GM18861 (cell line): Measurements from ENCODE around the gene ORM1.
"Not testable (repeated sequence)": the region's sequence is repeated elsewhere in the genome, so short reads cannot be mapped to it uniquely, and the experiment has no call there.

Source experiments
- ATAC-seq: cut with Tn5 transposase; IDR thresholded peaks from one replicate; pipeline ENCODE4 v1.9.1; 2021; ENCODE audit not compliant: unreplicated experiment

Gene ORM1

DNA sequence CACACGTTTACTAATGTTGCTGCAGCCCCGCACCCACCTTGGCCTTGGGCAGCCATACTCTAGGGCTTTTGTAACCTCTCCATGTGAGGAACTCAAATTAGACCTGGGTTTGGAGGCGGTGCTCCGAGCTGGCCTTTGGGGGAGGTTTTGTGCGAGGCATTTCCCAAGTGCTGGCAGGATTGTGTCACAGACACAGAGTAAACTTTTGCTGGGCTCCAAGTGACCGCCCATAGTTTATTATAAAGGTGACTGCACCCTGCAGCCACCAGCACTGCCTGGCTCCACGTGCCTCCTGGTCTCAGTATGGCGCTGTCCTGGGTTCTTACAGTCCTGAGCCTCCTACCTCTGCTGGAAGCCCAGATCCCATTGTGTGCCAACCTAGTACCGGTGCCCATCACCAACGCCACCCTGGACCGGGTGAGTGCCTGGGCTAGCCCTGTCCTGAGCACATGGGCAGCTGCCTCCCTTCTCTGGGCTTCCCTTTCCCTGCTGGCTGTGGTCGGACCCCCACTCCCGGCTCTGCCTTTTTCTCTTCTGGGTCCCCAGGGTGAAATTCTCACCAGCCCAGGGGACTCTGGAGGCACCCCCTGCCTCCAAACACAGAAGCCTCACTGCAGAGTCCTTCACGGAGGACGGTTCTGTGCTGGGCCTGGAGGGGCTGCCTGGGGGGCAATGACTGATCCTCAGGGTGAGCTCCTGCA is at the start of gene ORM1:
TSS of gene ORM1 (plus strand) at position 268 of the 701 bp plus-strand sequence. CDS start at position 304, 36 bp downstream.
- not testable (repeated sequence) for ATAC-seq

DNA sequence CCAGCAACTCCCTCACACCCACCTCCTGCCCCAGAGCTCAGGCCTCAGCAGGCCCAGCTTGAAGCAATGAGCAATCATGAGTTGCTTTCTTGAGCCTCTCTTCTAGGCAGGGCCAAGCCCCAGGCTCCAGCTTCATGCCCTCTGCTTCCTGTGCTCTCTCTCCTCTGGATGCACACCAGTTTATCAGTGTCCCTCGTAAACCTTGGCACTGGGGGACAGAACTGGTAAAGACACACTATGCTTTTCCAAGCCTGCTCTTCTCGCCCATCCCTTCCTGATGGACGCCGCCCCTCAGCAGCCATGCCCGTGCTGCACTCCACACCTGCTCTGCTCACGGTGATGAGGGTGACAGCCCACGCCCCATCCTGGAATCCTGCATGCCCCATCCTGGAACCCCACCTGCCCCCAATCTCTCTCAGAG is 49.4 kb upstream of the ORM1 start:
- no peak for ATAC-seq

DNA sequence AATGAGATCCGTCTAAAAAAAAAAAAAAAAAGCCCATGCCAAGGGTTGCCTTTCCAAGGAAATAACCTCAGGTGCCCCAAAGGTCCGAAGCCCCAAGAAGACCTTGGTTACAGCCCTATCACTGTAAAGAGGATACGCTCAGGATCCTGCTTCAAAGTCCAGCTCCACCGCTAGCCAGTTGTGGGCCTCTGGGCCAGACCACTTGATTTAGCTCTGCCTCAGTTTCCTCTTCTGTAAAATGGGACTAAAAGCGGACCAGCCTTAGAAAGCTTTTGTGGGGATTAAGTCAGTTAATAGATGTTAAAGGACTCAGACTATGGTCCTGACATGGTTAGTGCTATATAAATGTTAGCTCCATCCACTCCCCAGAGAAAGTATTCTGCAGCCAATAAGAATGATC is 48.7 kb upstream of the ORM1 start:
- ATAC-seq, result no peak

DNA sequence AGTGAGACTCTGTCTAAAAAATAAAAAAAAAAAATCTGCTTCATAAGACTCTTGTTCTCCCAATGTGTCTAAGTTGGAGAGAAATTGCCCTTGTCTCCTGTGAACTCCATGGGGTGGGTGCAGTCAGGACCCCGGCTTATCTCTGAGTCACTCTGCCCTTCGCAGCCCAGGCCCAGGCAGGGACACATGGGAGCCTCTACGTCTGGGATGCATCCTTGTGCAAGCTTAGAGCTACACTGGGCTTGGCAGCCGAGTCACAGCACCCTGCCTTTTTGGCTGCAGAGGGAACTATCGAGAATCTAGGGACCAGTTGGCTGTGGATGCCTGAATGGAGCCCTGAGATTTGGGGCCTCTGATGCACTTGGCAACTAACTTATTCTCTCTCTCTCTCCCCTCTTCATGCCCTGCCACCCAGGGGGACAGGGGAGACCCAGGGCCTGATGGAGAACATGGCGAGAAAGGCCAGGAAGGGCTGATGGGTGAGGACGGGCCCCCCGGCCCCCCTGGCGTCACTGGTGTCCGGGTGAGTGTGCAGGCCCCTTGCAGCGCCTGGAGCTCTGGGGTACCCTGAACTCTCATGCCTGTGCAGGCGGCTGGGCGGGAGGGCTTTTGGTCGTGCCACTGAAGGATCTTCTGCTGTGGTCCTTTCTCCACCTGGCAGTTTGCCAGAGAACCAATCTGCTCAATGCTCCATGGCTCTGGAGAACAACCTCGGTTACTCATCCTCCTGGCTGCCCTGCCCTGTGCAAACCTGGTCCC is 47.5 kb upstream of the ORM1 start:
- no peak for ATAC-seq

DNA sequence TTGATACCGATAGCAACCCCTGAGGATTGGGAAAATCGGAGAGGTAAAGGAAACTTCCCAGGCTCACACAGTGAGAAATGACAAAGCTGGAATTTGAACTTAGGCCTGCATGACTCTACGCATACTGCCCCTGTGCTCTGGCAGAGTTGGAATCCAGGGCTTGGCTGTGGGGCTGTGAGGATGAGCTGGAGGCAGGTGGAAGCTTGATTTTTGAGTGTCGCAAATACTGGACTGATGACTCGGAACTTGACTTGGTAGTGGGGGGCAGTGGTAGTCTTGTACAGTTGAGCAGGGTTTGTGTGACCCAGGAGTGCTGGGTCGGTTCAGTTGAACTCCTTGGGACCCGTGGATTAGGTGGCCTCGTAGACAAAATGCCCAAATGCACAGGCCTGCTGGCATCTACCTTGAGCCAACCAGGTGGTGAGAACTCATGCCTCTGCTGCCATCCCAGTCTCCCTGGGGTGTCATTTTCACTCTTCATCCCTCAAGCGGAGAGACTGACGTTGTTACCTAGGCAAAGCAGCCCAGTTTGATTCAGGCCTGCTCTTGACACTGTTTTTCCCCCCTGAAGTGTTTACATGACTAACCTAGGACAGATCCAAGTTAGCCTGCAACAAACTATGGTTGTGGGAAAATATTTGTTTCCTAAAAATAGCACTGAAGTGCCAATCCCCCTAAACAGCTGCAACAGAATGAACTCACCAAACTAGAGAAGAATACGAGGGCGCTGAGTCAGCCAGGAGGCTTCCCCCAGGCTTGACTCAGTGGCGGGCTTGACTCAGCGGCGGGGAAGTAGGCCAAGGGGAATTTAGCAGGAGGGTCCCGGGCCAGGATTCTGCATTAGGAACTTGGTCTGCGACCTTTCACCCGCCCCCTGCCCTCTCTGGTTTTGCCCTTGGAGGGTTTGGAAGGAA is 45.7 kb upstream of the ORM1 start:
- ATAC-seq, result no peak

DNA sequence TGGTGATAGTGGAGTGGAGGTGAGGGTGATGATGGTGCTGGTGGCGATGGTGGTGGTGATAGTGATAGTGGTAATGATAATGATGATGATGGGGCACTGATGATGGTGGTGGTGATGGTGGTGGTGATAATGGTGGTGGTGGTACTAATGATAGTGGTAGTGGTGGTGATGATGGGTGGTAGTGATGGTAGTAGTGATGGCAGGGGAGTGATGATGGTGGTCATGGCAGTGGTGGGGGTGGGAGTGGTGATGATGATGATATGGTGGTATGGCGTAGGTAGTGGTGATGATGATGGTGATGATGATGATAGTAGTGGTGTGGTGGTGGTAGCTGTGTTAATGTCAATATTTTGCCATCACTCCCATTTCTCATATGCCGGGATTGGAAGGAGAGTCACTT is 44.5 kb upstream of the ORM1 start:
- ATAC-seq, result no peak

DNA sequence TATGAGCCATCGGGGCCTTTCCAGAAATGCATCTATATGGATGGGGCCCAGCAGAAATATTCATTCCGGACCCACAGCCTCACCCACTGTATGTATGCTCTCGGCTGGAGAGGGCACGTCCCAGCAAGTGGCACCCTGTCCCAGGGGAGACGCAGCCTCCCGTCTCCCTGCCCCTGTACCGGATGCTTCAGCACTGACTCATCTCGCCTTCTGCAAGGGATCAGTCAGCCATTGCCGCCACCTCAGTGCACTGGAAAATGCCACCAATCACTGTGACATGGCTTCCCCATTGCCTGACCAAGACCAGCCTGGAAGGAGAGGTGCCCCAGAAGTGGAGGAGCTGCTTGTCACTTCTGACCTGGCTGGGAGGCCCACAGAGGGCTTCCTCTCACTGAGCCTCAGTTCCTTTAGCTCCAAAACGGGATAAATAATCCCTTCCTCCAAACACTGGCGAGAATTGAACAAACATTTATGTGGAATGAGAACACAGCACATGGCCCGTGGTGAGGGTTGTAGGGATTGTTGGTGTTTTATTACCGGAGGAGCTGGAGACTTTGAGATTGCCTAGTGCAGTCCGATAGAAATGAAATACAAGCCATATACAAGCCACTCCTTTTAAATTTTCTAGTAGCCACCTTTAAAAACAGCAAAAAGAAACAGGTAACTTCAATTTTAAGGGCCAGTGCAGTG is 43.9 kb upstream of the ORM1 start:
- no peak for ATAC-seq

DNA sequence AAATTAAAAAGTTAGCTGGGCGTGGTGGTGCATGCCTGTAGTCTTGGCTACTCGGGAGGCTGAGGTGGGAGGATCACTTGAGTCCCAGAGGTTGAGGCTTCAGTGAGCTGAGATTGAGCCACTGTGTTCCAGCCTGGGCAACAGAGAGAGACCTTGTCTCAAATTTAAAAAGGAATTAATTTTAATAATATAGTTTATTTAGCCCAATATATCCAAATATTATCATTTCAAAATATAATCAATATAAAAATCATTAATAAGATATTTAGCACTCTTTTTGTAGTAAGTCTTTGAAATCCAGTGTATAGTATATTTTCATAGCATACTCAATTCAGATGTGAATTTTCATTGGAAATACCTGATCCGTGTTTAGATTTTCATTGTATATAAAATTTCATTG is 43.2 kb upstream of the ORM1 start:
- ATAC-seq, result no peak

DNA sequence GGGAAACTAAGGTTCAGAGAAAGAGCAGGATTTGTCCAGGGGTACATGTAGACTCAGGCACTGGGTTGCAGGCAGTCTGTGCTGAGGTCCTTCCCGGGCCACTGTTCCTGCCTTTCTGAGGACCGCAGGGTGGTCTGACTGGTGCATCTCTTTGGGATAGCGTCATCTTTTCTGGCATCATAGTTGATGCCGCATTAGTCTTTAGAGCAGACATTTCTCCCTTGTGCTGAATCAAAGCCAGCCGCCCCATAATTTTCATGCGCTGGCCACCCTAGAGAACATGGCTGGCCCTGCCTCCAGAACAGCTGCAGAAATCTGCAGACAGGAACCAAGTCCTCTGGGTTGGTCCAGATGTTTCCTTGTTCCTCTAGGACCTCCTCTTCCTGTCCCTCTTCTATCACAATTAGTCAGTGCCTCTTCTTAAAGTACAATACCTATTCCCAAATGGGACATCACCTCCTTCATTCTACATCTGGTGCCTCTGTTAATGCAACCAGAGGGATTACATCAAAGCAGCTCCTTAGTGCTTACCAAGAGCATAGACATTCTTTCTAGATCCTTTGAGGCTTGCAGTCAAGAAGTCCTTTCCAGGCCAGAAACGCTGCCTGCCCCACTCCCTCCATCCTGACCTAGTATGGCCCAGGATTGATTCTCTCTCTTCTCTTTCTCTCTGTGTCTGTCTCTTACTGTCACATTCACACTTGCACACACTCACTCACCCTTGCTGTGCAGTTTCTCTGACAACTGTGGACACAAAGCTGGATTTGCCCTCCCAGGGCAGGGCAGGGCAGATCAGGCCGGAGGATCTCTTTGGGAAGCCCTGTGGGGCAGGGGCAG is 42.0 kb upstream of the ORM1 start:
- no peak for ATAC-seq

DNA sequence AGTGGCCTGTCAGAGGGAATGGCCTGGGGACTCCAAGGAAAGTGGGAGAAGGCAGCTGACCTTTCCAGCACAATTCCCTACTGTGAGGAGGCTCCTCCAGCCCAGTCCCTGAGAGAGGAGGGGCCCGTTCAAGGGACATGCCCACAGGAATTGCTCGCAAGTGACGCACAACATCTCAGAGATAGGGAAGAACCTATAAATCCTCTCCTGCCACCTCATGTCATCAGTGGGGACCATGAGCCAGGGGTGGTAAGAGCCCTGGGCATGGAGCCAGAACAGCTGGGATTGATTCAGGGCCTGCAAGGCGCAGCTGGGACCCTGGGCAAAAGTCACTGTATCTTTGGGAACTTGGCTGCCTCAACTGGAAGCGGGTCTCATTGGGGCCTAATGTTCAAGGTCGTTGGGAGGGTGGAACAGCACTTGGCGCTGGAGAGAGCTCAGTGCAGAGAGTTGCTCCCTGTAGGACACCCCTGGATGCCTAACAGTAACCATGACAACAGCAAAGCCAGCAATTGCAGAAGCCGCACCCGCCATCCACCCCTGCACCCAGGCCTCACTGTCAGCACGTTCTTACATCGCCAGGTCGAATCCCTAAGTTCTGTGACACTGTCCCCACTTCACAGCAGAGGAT is 41.3 kb upstream of the ORM1 start:
- ATAC-seq, result no peak

DNA sequence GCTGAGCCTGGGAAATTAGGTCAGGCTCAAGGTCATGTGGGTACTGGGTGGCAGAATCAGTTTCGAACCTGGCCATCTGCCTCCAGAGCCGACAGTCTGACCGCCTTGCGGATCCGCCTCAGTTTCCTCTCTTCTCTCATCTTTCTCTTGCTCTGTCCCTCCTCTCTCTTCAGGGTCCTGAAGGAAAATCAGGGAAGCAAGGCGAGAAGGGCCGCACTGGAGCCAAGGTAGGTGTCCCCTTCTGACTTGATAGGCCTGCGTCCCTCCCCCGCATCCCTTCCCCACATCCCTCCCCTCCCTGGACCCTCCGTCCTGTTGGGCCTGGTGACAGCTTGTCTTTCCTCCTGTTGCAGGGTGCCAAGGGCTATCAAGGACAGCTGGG is 40.8 kb upstream of the ORM1 start:
- no peak for ATAC-seq

DNA sequence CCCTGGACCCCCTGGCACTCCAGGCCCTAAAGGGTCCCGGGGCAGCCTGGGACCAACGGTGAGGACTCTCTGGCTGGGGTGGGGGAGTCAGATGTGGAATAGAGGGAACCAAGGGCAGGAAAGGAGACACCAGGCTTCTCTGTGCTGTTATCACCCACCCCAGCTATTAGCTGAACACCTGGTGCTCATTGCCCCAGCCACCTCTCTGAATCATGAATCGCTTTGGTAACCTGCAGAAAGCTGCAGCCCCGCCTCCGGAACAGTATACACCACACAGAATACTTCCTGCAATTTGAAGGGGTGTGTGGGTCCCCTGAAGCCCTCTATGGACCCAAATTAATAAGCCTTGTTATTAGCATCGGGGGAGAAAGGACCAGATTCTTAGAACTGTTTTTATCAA is 40.4 kb upstream of the ORM1 start:
- ATAC-seq, result no peak

DNA sequence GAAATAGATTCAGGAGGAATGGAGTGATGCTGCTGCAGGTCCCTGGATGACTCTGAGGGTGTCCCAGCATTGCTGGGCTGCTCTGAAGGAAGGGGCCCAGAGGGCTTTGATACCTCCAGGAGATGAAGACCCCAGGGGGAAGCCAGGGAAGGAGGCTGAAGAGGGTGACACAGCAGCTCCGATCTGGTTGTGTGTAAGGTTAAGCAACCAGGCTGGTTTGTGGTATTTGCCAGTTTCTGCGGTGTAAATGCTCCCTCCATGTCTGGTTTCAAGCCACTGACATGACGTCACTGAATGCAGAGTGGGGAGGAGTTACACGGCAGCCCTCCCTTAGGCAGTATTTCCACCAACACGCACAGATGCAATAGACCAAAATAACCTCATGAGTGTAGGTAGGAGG is 40.0 kb upstream of the ORM1 start:
- no peak for ATAC-seq

DNA sequence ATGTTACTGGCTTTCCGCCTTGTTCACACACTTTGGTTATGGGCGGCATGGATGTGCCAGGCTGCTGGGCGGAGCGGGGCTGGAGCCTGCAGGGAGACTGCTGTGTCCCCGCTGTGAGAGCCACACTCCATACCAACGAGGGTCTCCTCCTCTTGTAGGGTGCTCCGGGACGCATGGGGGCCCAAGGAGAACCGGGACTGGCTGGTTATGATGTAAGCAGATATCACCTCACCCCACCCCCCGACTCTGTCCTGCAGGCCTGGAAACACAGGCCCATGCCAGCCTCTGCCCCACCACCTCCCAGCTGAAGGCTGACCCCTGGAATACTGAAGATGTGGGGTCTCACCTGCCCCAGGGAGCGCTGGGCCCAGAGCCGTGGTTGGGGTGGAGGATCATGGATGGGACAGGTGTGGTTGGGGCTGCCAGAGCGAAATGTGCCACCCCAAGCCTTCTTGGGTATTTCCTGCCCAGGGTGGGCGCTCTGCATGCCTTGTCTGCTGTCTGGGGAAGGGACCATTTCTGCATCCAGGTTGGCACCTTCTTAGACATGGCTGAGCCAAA is 39.3 kb upstream of the ORM1 start:
- ATAC-seq, result no peak

DNA sequence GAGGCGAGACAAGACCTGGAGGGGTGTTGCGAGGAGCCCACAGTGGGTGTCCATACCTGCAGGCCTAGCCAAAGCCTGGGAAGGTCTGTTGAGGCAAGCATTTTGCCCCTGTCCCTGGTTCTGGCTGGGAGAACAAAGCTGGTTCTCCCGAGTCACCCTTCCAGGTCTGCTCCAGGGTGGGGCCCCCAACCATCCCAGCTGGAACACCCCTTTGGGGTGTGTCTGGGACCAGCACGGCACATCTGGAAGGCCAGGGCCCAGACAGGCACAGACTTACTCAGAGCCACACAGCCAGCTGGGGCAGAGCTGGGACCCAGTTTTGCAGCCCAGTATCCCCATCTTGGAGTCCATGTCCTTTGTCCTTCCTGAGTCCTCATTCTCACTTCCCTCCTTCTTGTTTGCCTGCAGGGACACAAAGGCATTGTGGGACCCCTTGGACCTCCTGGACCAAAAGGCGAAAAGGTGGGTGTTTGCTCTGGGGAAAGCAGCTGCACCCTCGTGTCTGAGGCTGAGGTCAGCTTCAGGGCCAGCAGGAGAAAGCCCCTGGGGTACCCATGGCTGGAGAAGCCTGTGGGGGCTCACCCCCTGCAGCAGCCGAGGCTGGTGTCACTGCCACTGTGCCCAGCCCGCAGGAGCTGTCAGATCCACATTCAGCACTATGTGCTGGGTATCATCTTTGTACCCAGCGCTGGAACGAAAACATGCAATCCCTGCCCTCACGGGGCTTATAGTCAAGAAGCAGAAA is 38.4 kb upstream of the ORM1 start:
- ATAC-seq, result no peak

DNA sequence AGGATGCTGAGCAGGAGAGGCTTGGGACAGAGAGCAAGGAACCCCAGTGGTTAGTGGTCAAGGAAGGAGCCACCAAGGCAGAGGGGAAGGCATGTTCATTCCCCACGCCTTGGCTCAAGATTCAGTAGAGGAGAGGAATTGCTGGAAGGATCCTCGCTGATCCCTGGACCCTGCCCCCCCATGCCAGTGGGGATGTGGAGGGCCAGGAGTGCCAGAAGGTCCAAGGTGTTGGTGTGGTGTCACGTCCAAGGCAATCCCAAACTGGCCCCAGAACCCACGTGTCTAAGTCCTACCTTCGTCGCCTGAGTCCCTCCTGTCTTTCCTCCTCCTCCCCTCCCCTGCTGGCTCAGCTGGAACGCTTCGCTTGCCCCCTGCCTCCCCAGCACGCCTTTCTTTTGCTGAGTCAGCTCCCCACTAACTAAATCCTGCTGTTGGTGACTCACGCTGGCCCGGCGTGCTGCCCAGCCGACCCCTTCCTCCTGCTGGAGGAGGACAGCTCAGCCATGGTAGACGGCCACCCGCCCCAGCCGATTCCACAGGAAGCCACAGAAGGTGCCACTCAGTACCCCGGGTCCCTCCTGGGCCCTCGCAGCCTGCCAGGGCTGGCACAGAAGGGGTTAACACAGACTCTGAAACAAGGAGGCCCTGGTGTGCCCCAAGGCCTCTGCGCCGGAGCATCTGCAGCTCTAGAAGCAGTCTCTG is 37.6 kb upstream of the ORM1 start:
- ATAC-seq, result no peak

DNA sequence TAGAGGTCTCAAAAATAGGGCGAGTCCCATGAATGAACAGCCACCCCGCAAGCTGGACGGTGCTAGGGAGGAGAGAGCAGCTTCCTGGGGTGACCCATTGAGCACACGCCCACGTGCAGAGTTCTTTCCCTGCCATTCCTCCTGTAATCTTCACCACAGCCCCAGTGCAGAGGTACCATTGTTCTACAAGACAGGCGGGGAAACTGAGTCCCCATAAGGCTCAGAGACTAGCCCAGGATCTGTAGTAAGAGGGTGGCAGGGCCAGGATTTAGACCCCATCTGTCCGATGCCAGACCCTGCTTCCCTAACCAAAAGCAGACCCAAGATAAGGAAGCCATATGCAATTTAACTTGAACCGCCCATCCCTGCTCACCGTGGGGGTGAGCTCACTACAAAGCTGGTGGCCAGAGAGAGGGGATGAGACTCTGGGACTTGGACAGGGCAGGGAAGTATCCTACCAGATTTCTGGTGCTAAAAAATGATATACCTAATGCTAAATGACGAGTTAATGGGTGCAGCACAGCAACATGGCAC is 36.7 kb upstream of the ORM1 start:
- no peak for ATAC-seq
